GM23338 (cell line): ENCODE results near the gene MPRIP.

ENCODE experiments used
- CREB1 ChIP-seq: fragments of 250-450 bp; sonication (Bioruptor Pico); IDR thresholded peaks from 2 replicates; pipeline ENCODE4 v1.5.0; 2020; ENCODE audit warnings: low read depth, mild to moderate bottlenecking, moderate library complexity
- EZH2 ChIP-seq: fragments of 200-600 bp; sonication (generic); IDR thresholded peaks from one replicate; pipeline ENCODE4 v1.8.0; 2017; ENCODE audit warnings: antibody characterized with exemption, mild to moderate bottlenecking, low read depth; ENCODE audit not compliant: unreplicated experiment
- EZH2phosphoT487 ChIP-seq: fragments of 200-600 bp; sonication (generic); IDR thresholded peaks from one replicate; pipeline ENCODE4 v1.8.1; 2018; ENCODE audit warnings: antibody characterized with exemption; ENCODE audit not compliant: unreplicated experiment
- NANOG ChIP-seq: IDR thresholded peaks from 2 replicates; pipeline ENCODE4 v1.6.1; 2016; ENCODE audit warnings: antibody characterized with exemption, borderline replicate concordance
- POLR2AphosphoS5 ChIP-seq: IDR thresholded peaks from 2 replicates; pipeline ENCODE4 v1.6.1; 2016; ENCODE audit warnings: antibody characterized with exemption, low read depth
- REST ChIP-seq: IDR thresholded peaks from one replicate; pipeline ENCODE4 v1.6.1; 2018; ENCODE audit warnings: antibody characterized with exemption; ENCODE audit not compliant: unreplicated experiment
- TF ChIP-seq, protein P1 (sequence below), 2 experiments: fragments of 200-600 bp in 1 of 2; sonication (generic) in 1 of 2; conservative IDR thresholded peaks; 2 replicates each; pipeline versions ENCODE4 v1.5.1 to v1.6.1; 2016 to 2017; ENCODE audit warnings: antibody characterized with exemption in 2 of 2, low read depth in 2 of 2, mild to moderate bottlenecking in 2 of 2, moderate library complexity in 1 of 2

DNA sequence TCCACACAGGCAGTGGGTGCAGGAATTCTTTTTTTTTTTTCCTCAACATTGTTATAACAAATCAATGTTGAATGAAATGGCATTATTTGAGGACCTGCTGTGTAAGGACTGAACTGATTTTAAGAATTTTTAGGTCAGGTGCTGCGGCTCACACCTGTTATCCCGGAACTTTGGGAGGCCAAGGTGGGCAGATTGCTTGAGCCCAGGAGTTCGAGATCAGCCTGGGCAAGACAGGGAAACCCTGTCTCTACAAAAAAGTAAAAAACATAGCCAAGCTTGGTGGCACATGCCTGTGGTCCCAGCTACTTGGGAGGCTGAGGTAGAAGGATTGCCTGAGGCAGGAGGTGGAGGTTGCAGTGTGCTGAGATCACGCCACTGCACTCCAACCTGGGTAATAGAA is 12.4 kb downstream of the MPRIP start:
- TF ChIP-seq EZH2phosphoT487 (no peak), EZH2 (no peak), CREB1 (CRISPR knock-in tag) (no peak), POLR2AphosphoS5 (no peak), REST (no peak), NANOG (no peak)
- TF ChIP-seq, protein P1, sequence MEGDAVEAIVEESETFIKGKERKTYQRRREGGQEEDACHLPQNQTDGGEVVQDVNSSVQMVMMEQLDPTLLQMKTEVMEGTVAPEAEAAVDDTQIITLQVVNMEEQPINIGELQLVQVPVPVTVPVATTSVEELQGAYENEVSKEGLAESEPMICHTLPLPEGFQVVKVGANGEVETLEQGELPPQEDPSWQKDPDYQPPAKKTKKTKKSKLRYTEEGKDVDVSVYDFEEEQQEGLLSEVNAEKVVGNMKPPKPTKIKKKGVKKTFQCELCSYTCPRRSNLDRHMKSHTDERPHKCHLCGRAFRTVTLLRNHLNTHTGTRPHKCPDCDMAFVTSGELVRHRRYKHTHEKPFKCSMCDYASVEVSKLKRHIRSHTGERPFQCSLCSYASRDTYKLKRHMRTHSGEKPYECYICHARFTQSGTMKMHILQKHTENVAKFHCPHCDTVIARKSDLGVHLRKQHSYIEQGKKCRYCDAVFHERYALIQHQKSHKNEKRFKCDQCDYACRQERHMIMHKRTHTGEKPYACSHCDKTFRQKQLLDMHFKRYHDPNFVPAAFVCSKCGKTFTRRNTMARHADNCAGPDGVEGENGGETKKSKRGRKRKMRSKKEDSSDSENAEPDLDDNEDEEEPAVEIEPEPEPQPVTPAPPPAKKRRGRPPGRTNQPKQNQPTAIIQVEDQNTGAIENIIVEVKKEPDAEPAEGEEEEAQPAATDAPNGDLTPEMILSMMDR (conservative IDR thresholded peaks at IDR 0.05; ENCODE audit: low read depth in 2 of 2): no peak
